HEK293 (cell line): ENCODE measurements around the gene ELAVL4.

Experiments
- CTCF ChIA-PET: fragments of 350-600 bp; formaldehyde crosslinking; extraction: SDS; loops from one replicate; lab custom pipeline; 2021; ENCODE audit warnings: antibody characterized with exemption; lab: Yijun Ruan, JAX
- POLR2A ChIA-PET: fragments of 300-600 bp; formaldehyde crosslinking; extraction: SDS; loops from one replicate; lab custom pipeline; 2020; ENCODE audit warnings: antibody characterized with exemption, inconsistent platforms; lab: Yijun Ruan, JAX
- H3K27ac ChIP-seq: fragments of 200-500 bp; sonication (Bioruptor generic); 2 replicates; pipeline ENCODE4 v1.5.1; 2014; ENCODE audit warnings: low read depth, low read length, control low read depth, inconsistent platforms; ENCODE audit errors: extremely low read depth
- H3K36me3 ChIP-seq, 2 experiments: fragments of 200-500 bp in 1 of 2; sonication (Bioruptor generic) in 1 of 2; 1 replicate in 1 of 2; 2 replicates in 1 of 2; pipeline ENCODE4 v1.5.1; 2014 to 2017; ENCODE audit warnings: inconsistent platforms in 2 of 2, low read length in 2 of 2; ENCODE audit not compliant: control insufficient read depth in 2 of 2, insufficient read depth in 1 of 2
- H3K4me1 ChIP-seq: fragments of 200-500 bp; sonication (Bioruptor generic); 2 replicates; pipeline ENCODE4 v1.5.1; 2014; ENCODE audit warnings: mild to moderate bottlenecking, low read length, inconsistent platforms; ENCODE audit not compliant: control insufficient read depth, insufficient read depth
- H3K4me3 ChIP-seq: 2 replicates; pipeline ENCODE4 v1.5.1; 2011; ENCODE audit warnings: low read depth, mild to moderate bottlenecking, control low read depth, low read length, moderate library complexity
- H3K9me3 ChIP-seq: fragments of 200-500 bp; sonication (Bioruptor generic); 2 replicates; pipeline ENCODE4 v1.5.1; 2014; ENCODE audit warnings: low read depth, low read length, inconsistent platforms; ENCODE audit not compliant: control insufficient read depth, insufficient read depth
- BCL11A ChIP-seq: fragments of 450-650 bp; formaldehyde crosslinking; IDR thresholded peaks from 2 replicates; pipeline ENCODE4 v1.5.1; 2016; ENCODE audit warnings: low read depth, missing biosample characterization, missing genetic modification characterization
- YY2 ChIP-seq: fragments of 450-650 bp; formaldehyde crosslinking; IDR thresholded peaks from 2 replicates; pipeline ENCODE4 v1.5.1; 2016; ENCODE audit warnings: missing biosample characterization, missing genetic modification characterization
- ZEB2 ChIP-seq: fragments of 450-650 bp; formaldehyde crosslinking; IDR thresholded peaks from 2 replicates; pipeline ENCODE4 v1.5.1; 2016; ENCODE audit warnings: missing biosample characterization, missing genetic modification characterization
- ZNF132 ChIP-seq: fragments of 450-650 bp; formaldehyde crosslinking; IDR thresholded peaks from 2 replicates; pipeline ENCODE4 v1.5.1; 2017; ENCODE audit warnings: missing biosample characterization, missing genetic modification characterization, borderline replicate concordance
- ZNF155 ChIP-seq: fragments of 450-650 bp; formaldehyde crosslinking; IDR thresholded peaks from 2 replicates; pipeline ENCODE4 v1.5.1; 2016; ENCODE audit warnings: missing biosample characterization, missing genetic modification characterization
- ZNF2 ChIP-seq: fragments of 450-650 bp; formaldehyde crosslinking; IDR thresholded peaks from 2 replicates; pipeline ENCODE4 v1.5.1; 2016; ENCODE audit warnings: missing biosample characterization, missing genetic modification characterization
- ZNF211 ChIP-seq: fragments of 450-650 bp; formaldehyde crosslinking; IDR thresholded peaks from 2 replicates; pipeline ENCODE4 v1.5.1; 2016; ENCODE audit warnings: low read depth, missing biosample characterization, missing genetic modification characterization
- ZNF350 ChIP-seq: fragments of 450-650 bp; formaldehyde crosslinking; IDR thresholded peaks from 2 replicates; pipeline ENCODE4 v1.5.0; 2017; ENCODE audit warnings: missing biosample characterization, mild to moderate bottlenecking, missing genetic modification characterization
- ZNF391 ChIP-seq: fragments of 450-650 bp; formaldehyde crosslinking; IDR thresholded peaks from 2 replicates; pipeline ENCODE4 v1.5.1; 2016; ENCODE audit warnings: low read depth, missing biosample characterization, missing genetic modification characterization, borderline replicate concordance
- ZNF449 ChIP-seq: fragments of 450-650 bp; formaldehyde crosslinking; IDR thresholded peaks from 2 replicates; pipeline ENCODE4 v1.5.1; 2017; ENCODE audit warnings: missing biosample characterization, mild to moderate bottlenecking, missing genetic modification characterization, moderate library complexity
- ZNF48 ChIP-seq: fragments of 450-650 bp; formaldehyde crosslinking; IDR thresholded peaks from 2 replicates; pipeline ENCODE4 v1.5.1; 2016; ENCODE audit warnings: missing biosample characterization, missing genetic modification characterization
- ZNF580 ChIP-seq: fragments of 450-650 bp; formaldehyde crosslinking; IDR thresholded peaks from 2 replicates; pipeline ENCODE4 v1.5.1; 2016; ENCODE audit warnings: missing biosample characterization, missing genetic modification characterization
- ZNF747 ChIP-seq: fragments of 450-650 bp; formaldehyde crosslinking; IDR thresholded peaks from 2 replicates; pipeline ENCODE4 v1.5.1; 2016; ENCODE audit warnings: missing biosample characterization, missing genetic modification characterization
- ZNF791 ChIP-seq: fragments of 450-650 bp; formaldehyde crosslinking; IDR thresholded peaks from 2 replicates; pipeline ENCODE4 v1.5.1; 2016; ENCODE audit warnings: missing biosample characterization, missing genetic modification characterization
- ZNF843 ChIP-seq: fragments of 450-650 bp; formaldehyde crosslinking; IDR thresholded peaks from 2 replicates; pipeline ENCODE4 v1.5.1; 2016; ENCODE audit warnings: missing biosample characterization, missing genetic modification characterization
- TF ChIP-seq, protein P1 (sequence below): fragments of 450-650 bp; formaldehyde crosslinking; IDR thresholded peaks from 2 replicates; pipeline ENCODE4 v1.5.1; 2016; ENCODE audit warnings: missing biosample characterization, missing genetic modification characterization
- TF ChIP-seq, protein P2 (sequence below): fragments of 450-650 bp; formaldehyde crosslinking; IDR thresholded peaks from 2 replicates; pipeline ENCODE4 v1.5.1; 2016; ENCODE audit warnings: missing biosample characterization, missing genetic modification characterization
- TF ChIP-seq, protein P3 (sequence below): fragments of 450-650 bp; formaldehyde crosslinking; IDR thresholded peaks from 2 replicates; pipeline ENCODE4 v1.5.1; 2017; ENCODE audit warnings: missing biosample characterization, missing genetic modification characterization

Gene ELAVL4

GRCh38 chr1:50155541-50155940 is 46.8 kb downstream of the ELAVL4 start (continued):
- TF ChIP-seq, protein P1, sequence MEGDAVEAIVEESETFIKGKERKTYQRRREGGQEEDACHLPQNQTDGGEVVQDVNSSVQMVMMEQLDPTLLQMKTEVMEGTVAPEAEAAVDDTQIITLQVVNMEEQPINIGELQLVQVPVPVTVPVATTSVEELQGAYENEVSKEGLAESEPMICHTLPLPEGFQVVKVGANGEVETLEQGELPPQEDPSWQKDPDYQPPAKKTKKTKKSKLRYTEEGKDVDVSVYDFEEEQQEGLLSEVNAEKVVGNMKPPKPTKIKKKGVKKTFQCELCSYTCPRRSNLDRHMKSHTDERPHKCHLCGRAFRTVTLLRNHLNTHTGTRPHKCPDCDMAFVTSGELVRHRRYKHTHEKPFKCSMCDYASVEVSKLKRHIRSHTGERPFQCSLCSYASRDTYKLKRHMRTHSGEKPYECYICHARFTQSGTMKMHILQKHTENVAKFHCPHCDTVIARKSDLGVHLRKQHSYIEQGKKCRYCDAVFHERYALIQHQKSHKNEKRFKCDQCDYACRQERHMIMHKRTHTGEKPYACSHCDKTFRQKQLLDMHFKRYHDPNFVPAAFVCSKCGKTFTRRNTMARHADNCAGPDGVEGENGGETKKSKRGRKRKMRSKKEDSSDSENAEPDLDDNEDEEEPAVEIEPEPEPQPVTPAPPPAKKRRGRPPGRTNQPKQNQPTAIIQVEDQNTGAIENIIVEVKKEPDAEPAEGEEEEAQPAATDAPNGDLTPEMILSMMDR = no peak
- no peak for TF ChIP-seq ZNF350
- no peak for TF ChIP-seq ZNF580 (tag by site-specific recombination)
- TF ChIP-seq ZEB2 = no peak
- no peak for TF ChIP-seq ZNF155 (tag by site-specific recombination)
- TF ChIP-seq YY2 (tag by site-specific recombination) = no peak
- TF ChIP-seq ZNF391 = no peak
- TF ChIP-seq, protein P2, sequence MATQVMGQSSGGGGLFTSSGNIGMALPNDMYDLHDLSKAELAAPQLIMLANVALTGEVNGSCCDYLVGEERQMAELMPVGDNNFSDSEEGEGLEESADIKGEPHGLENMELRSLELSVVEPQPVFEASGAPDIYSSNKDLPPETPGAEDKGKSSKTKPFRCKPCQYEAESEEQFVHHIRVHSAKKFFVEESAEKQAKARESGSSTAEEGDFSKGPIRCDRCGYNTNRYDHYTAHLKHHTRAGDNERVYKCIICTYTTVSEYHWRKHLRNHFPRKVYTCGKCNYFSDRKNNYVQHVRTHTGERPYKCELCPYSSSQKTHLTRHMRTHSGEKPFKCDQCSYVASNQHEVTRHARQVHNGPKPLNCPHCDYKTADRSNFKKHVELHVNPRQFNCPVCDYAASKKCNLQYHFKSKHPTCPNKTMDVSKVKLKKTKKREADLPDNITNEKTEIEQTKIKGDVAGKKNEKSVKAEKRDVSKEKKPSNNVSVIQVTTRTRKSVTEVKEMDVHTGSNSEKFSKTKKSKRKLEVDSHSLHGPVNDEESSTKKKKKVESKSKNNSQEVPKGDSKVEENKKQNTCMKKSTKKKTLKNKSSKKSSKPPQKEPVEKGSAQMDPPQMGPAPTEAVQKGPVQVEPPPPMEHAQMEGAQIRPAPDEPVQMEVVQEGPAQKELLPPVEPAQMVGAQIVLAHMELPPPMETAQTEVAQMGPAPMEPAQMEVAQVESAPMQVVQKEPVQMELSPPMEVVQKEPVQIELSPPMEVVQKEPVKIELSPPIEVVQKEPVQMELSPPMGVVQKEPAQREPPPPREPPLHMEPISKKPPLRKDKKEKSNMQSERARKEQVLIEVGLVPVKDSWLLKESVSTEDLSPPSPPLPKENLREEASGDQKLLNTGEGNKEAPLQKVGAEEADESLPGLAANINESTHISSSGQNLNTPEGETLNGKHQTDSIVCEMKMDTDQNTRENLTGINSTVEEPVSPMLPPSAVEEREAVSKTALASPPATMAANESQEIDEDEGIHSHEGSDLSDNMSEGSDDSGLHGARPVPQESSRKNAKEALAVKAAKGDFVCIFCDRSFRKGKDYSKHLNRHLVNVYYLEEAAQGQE (tag by site-specific recombination) = no peak
- no peak for TF ChIP-seq ZNF48 (tag by site-specific recombination)

- no peaks in the 10 kb centered on the region for H3K4me1 ChIP-seq
- H3K27ac ChIP-seq = no peak overlapping the region
- no peak for TF ChIP-seq ZNF791 (tag by site-specific recombination)
- TF ChIP-seq, all 188 proteins: peak for 0
- Histone ChIP-seq H3K36me3 (no peaks in the 10 kb centered on the region), H3K4me3 (no peak overlapping the region), H3K9me3 (no peaks in the 10 kb centered on the region)
- ChIA-PET POLR2A (no interaction called here), CTCF (interaction anchor here (0.6 kb wide), 1 partner anchor 13 kb away, joined by 3 read pairs; no protein-coding TSS in a partner anchor)
Observed at GRCh38 chr1:50156241-50157010, 47.7 kb downstream of the ELAVL4 start.

DNA sequence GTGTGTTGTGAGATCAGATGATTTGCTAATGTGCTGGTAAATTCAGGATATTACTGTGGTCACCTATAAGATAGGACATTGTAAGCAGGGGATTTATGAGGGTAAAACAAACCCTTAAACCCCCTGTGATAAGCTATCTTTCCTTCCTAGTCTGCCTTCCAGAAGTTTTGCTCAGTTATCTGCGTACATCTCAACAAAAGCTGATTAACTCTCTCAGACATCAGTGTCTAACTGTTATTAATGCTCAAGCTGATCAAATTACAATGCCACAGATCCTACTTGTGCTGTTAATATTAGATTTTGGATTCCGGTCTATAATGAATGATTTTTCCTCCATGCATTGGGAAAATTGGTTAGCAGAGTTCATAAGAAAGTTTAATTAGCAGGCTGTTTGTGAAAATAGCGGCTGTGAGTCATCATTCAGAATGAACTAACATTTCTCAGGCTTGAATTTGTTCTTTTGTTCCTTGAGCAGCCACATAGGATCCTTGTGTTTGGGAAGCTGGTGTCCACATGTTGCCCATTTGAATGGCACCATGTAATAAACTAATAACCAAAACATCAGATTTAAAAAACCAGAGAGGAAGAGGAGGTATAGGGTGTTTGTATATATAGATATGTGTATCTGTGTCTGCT is 48.7 kb downstream of the ELAVL4 start:
- Histone ChIP-seq H3K4me3 (no peak overlapping the region), H3K4me1 (no peaks in the 10 kb centered on the region), H3K36me3 (no peaks in the 10 kb centered on the region), H3K27ac (no peak overlapping the region)
- ChIA-PET CTCF (interaction anchor here (0.6 kb wide), 2 partner anchors 12 to 121 kb away, joined by 3 read pairs; no protein-coding TSS in a partner anchor), POLR2A (no interaction called here)
- TF ChIP-seq BCL11A (no peak), ZNF747 (tag by site-specific recombination) (no peak), ZNF449 (tag by site-specific recombination) (no peak), ZNF2 (tag by site-specific recombination) (no peak), ZNF132 (tag by site-specific recombination) (no peak), ZNF843 (tag by site-specific recombination) (no peak), ZNF211 (tag by site-specific recombination) (no peak)
- TF ChIP-seq, protein P3, sequence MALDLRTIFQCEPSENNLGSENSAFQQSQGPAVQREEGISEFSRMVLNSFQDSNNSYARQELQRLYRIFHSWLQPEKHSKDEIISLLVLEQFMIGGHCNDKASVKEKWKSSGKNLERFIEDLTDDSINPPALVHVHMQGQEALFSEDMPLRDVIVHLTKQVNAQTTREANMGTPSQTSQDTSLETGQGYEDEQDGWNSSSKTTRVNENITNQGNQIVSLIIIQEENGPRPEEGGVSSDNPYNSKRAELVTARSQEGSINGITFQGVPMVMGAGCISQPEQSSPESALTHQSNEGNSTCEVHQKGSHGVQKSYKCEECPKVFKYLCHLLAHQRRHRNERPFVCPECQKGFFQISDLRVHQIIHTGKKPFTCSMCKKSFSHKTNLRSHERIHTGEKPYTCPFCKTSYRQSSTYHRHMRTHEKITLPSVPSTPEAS (tag by site-specific recombination) = no peak
- TF ChIP-seq, all 188 proteins: peak for 0
- no peaks in the 10 kb centered on the region for H3K9me3 ChIP-seq
